HG03097 (cell line): ENCODE measurements around the gene AOC1.
"Not testable (repeated sequence)": the region's sequence is repeated elsewhere in the genome, so short reads cannot be mapped to it uniquely, and the experiment has no call there.

Experiments
- ATAC-seq: cut with Tn5 transposase; IDR thresholded peaks from one replicate; pipeline ENCODE4 v1.9.1; 2021; ENCODE audit not compliant: unreplicated experiment, low FRiP score

AOC1 gene

GRCh38 chr7:150852371-150852905 is at the start of gene AOC1:
AOC1 (plus strand) TSS chr7:150852517; CDS start chr7:150856471, 3,954 bp downstream.
- ATAC-seq, result no peak

GRCh38 chr7:150803161-150803860 is 49.0 kb upstream of the AOC1 start:
- no peak for ATAC-seq

- ATAC-seq, result no peak
These were observed 47.5 kb upstream of the AOC1 start for GRCh38 chr7:150804802-150805201.

- ATAC-seq, result no peak
These were observed 46.5 kb upstream of the AOC1 start for GRCh38 chr7:150805864-150806263.

GRCh38 chr7:150806454-150806853 is 45.9 kb upstream of the AOC1 start:
- no peak for ATAC-seq

GRCh38 chr7:150806863-150807262 is 45.5 kb upstream of the AOC1 start:
- no peak for ATAC-seq

GRCh38 chr7:150807616-150808438 is 44.5 kb upstream of the AOC1 start:
- ATAC-seq, result not testable (repeated sequence)

GRCh38 chr7:150814328-150815001 is 37.9 kb upstream of the AOC1 start:
- no peak for ATAC-seq

GRCh38 chr7:150818971-150819370 is 33.3 kb upstream of the AOC1 start:
- no peak for ATAC-seq

- ATAC-seq, result no peak
These were observed 32.2 kb upstream of the AOC1 start for GRCh38 chr7:150820148-150820547.

GRCh38 chr7:150820578-150821198 is 31.6 kb upstream of the AOC1 start:
- ATAC-seq, result no peak

- no peak for ATAC-seq
These were observed 29.3 kb upstream of the AOC1 start for GRCh38 chr7:150823043-150823442.

GRCh38 chr7:150823484-150824126 is 28.7 kb upstream of the AOC1 start:
- no peak for ATAC-seq

GRCh38 chr7:150824379-150825177 is 27.7 kb upstream of the AOC1 start:
- ATAC-seq, result no peak

- ATAC-seq, result no peak
These were observed 26.1 kb upstream of the AOC1 start for GRCh38 chr7:150826061-150826849.

- no peak for ATAC-seq
These were observed 23.9 kb upstream of the AOC1 start for GRCh38 chr7:150828384-150828783.

- no peak for ATAC-seq
These were observed 22.9 kb upstream of the AOC1 start for GRCh38 chr7:150829426-150829825.

GRCh38 chr7:150830937-150831336 is 21.4 kb upstream of the AOC1 start:
- no peak for ATAC-seq

GRCh38 chr7:150831851-150832250 is 20.5 kb upstream of the AOC1 start:
- no peak for ATAC-seq
